HepG2 (cell line): ENCODE results near the gene ALK. TPM values are rescaled to one million over a fixed set of nuclear protein-coding genes. Genes with fewer than 3 reads are reported as not detected.

Experiments used
- ATAC-seq: fragments of 200-7000 bp; cut with Tn5 transposase; 3 replicates; pipeline ENCODE4 v1.9.1; 2020; ENCODE audit warnings: mild to moderate bottlenecking, moderate library complexity
- BruUV-seq: library from RNA; stranded (reverse); fragments of 400-500 nt; replicated peaks from 2 replicates; lab custom pipeline; 2021; lab: Mats Ljungman, UMichigan
- CTCF ChIA-PET: fragments of 300-600 bp; formaldehyde crosslinking; extraction: SDS; loops from one replicate; lab custom pipeline; 2021; ENCODE audit warnings: low total read pairs, inconsistent platforms, low intra/inter-chr PET ratio; lab: Yijun Ruan, JAX
- POLR2A ChIA-PET: fragments of 350-600 bp; sonication (Branson Sonifier 250); formaldehyde crosslinking; loops from one replicate; lab custom pipeline; 2020; ENCODE audit warnings: antibody characterized with exemption, inconsistent platforms; lab: Yijun Ruan, JAX
- DNase-seq: peaks from one replicate; pipeline ENCODE4 v3.0.0-alpha.2; 2015; ENCODE audit warnings: low spot score
- FAIRE-seq: peaks from 3 replicates; lab custom pipeline; 2011; peaks lifted over from hg19 to GRCh38; lab: Jason Lieb, UNC
- H2AFZ ChIP-seq: one replicate; pipeline ENCODE4 v1.6.1; 2011; ENCODE audit warnings: low read length, inconsistent platforms
- H3K27ac ChIP-seq: fragments of 300-600 bp; 3 replicates; pipeline ENCODE4 v1.8.0; 2011; ENCODE audit warnings: mixed run types, mild to moderate bottlenecking, mixed read lengths, low read length, inconsistent platforms; ENCODE audit not compliant: insufficient read depth; ENCODE audit errors: extremely low read length
- H3K27me3 ChIP-seq, 2 experiments: fragments of 200-600 bp in 1 of 2; 2 replicates in 1 of 2; 3 replicates in 1 of 2; pipeline versions ENCODE4 v1.6.0 to v1.8.0; 2011; ENCODE audit warnings: low read length in 2 of 2, mild to moderate bottlenecking in 2 of 2, moderate library complexity in 2 of 2, inconsistent platforms in 1 of 2; ENCODE audit not compliant: insufficient read depth in 2 of 2, control insufficient read depth in 1 of 2
- H3K36me3 ChIP-seq, 2 experiments: fragments of 200-600 bp in 1 of 2; replicated peaks in 1 of 2; 2 replicates in 1 of 2; 3 replicates in 1 of 2; pipeline versions ENCODE4 v1.5.1 to v1.8.0; 2011; ENCODE audit warnings: low read length in 2 of 2, inconsistent platforms in 1 of 2; ENCODE audit not compliant: insufficient read depth in 2 of 2, control insufficient read depth in 1 of 2
- H3K4me1 ChIP-seq: 2 replicates; pipeline ENCODE4 v1.5.1; 2012; ENCODE audit warnings: low read length, inconsistent platforms; ENCODE audit not compliant: insufficient read depth
- H3K4me2 ChIP-seq: 2 replicates; pipeline ENCODE4 v1.6.0; 2011; ENCODE audit warnings: low read depth, low read length, inconsistent platforms
- H3K4me3 ChIP-seq, 3 experiments: fragments of 200-600 bp in 1 of 3; sonication (generic), shearing (Covaris generic) in 1 of 3; replicated peaks in 1 of 3; 2 replicates each; pipeline ENCODE4 v1.5.1; 2011 to 2016; ENCODE audit warnings: low read length in 3 of 3, inconsistent platforms in 2 of 3, low read depth in 2 of 3, mild to moderate bottlenecking in 2 of 3, control low read depth in 1 of 3, mixed read lengths in 1 of 3; ENCODE audit not compliant: insufficient read depth in 1 of 3
- H3K79me2 ChIP-seq: one replicate; pipeline ENCODE4 v1.6.1; 2011; ENCODE audit warnings: low read length, inconsistent platforms; ENCODE audit not compliant: insufficient read depth
- H3K9ac ChIP-seq: 2 replicates; pipeline ENCODE4 v1.6.0; 2011; ENCODE audit warnings: mild to moderate bottlenecking, low read depth, low read length, inconsistent platforms; ENCODE audit not compliant: insufficient read depth
- H3K9me3 ChIP-seq: 2 replicates; pipeline ENCODE4 v1.5.1; 2012; ENCODE audit warnings: mild to moderate bottlenecking, low read length
- H4K20me1 ChIP-seq: 2 replicates; pipeline ENCODE4 v1.6.0; 2011; ENCODE audit warnings: inconsistent platforms, mild to moderate bottlenecking, low read length, moderate library complexity; ENCODE audit not compliant: insufficient read depth
- AGO2 ChIP-seq: fragments of 200-400 bp; formaldehyde crosslinking; optimal IDR thresholded peaks from 2 replicates; pipeline ENCODE3; 2017; ENCODE audit warnings: mild to moderate bottlenecking, low read depth, low read length, moderate library complexity
- ARHGAP35 ChIP-seq: sonication (generic); formaldehyde crosslinking; IDR thresholded peaks from 2 replicates; pipeline ENCODE4 v1.9.0; 2022; ENCODE audit warnings: mild to moderate bottlenecking, inconsistent platforms, moderate library complexity, missing genetic modification reagents, borderline replicate concordance
- CEBPZ ChIP-seq: IDR thresholded peaks from 2 replicates; pipeline ENCODE4 v1.6.1; 2012; ENCODE audit warnings: low read length, improper control_type of control experiment
- FOSL1 ChIP-seq: sonication (generic); formaldehyde crosslinking; IDR thresholded peaks from 2 replicates; pipeline ENCODE4 v1.9.0; 2021; ENCODE audit warnings: missing genetic modification reagents, borderline replicate concordance
- FOXA1 ChIP-seq, 2 experiments: fragments of 450-650 bp in 1 of 2; sonication (generic) in 1 of 2; formaldehyde crosslinking in 1 of 2; IDR thresholded peaks; 2 replicates each; pipeline versions ENCODE4 v1.4.0 to v1.6.1; 2016 to 2020; ENCODE audit warnings: missing genetic modification reagents in 1 of 2
- HDAC6 ChIP-seq: fragments of 200-600 bp; sonication (generic); IDR thresholded peaks from 2 replicates; pipeline ENCODE4 v1.7.0; 2017; ENCODE audit warnings: mild to moderate bottlenecking, antibody characterized with exemption, low read length, low read depth
- HMG20B ChIP-seq: conservative IDR thresholded peaks from 2 replicates; pipeline ENCODE4 v1.6.1; 2016; ENCODE audit warnings: missing genetic modification reagents, missing compliant biosample characterization
- HNF4G ChIP-seq, 2 experiments: sonication (generic) in 1 of 2; formaldehyde crosslinking in 1 of 2; IDR thresholded peaks; 2 replicates each; pipeline versions ENCODE4 v1.4.0 to v1.6.1; 2011 to 2020; ENCODE audit warnings: borderline replicate concordance in 2 of 2, low read depth in 2 of 2, mild to moderate bottlenecking in 2 of 2, low read length in 1 of 2, missing genetic modification reagents in 1 of 2, moderate library complexity in 1 of 2
- STAT5B ChIP-seq: sonication (generic); formaldehyde crosslinking; IDR thresholded peaks from 2 replicates; pipeline ENCODE4 v1.4.0; 2020; ENCODE audit warnings: missing genetic modification reagents
- TCF12 ChIP-seq, 2 experiments: fragments of 450-650 bp in 1 of 2; sonication (generic) in 1 of 2; formaldehyde crosslinking in 1 of 2; IDR thresholded peaks; 2 replicates each; pipeline versions ENCODE4 v1.6.1 to v1.8.0; 2017 to 2022; ENCODE audit warnings: antibody characterized with exemption in 1 of 2, mild to moderate bottlenecking in 1 of 2, missing genetic modification reagents in 1 of 2, moderate library complexity in 1 of 2
- WIZ ChIP-seq: sonication (generic); formaldehyde crosslinking; IDR thresholded peaks from 2 replicates; pipeline ENCODE4 v1.5.1; 2020; ENCODE audit warnings: mild to moderate bottlenecking, missing genetic modification reagents
- ZBTB10 ChIP-seq: sonication (generic); formaldehyde crosslinking; IDR thresholded peaks from 2 replicates; pipeline ENCODE4 v1.4.0; 2020; ENCODE audit warnings: missing genetic modification reagents, borderline replicate concordance
- ZBTB42 ChIP-seq: sonication (generic); formaldehyde crosslinking; IDR thresholded peaks from 2 replicates; pipeline ENCODE4 v1.5.0; 2020; ENCODE audit warnings: mild to moderate bottlenecking, missing genetic modification reagents
- ZNF12 ChIP-seq: sonication (generic); formaldehyde crosslinking; IDR thresholded peaks from 2 replicates; pipeline ENCODE4 v1.5.0; 2020; ENCODE audit warnings: missing genetic modification reagents
- ZNF33B ChIP-seq: sonication (generic); formaldehyde crosslinking; IDR thresholded peaks from 2 replicates; pipeline ENCODE4 v1.5.1; 2020; ENCODE audit warnings: mild to moderate bottlenecking, missing genetic modification reagents
- ZNF484 ChIP-seq: sonication (generic); formaldehyde crosslinking; IDR thresholded peaks from 2 replicates; pipeline ENCODE4 v1.5.1; 2020; ENCODE audit warnings: mild to moderate bottlenecking, low read depth, missing genetic modification reagents, borderline replicate concordance
- ZNF660 ChIP-seq: sonication (generic); formaldehyde crosslinking; IDR thresholded peaks from 2 replicates; pipeline ENCODE4 v1.5.1; 2020; ENCODE audit warnings: mild to moderate bottlenecking, low read depth, missing genetic modification reagents, borderline replicate concordance
- ZNF724P ChIP-seq: sonication (generic); formaldehyde crosslinking; IDR thresholded peaks from 2 replicates; pipeline ENCODE4 v1.8.0; 2022; ENCODE audit warnings: missing genetic modification reagents, borderline replicate concordance
- ZNF780A ChIP-seq: sonication (generic); formaldehyde crosslinking; IDR thresholded peaks from 2 replicates; pipeline ENCODE4 v1.8.0; 2022; ENCODE audit warnings: mild to moderate bottlenecking, missing genetic modification reagents, moderate library complexity
- ZSCAN29 ChIP-seq: sonication (generic); formaldehyde crosslinking; conservative IDR thresholded peaks from 2 replicates; pipeline ENCODE4 v1.4.0; 2020; ENCODE audit warnings: mild to moderate bottlenecking, missing genetic modification reagents
- WGBS: methylation state at CpG from one replicate; pipeline ENCODE4 v1.1.6; 2017; ENCODE audit warnings: low lambda C conversion rate; 5-methylcytosine and 5-hydroxymethylcytosine counted together
- in situ Hi-C: cut with HindIII; loops from 2 replicates; pipeline ENCODE4 v1.10.0; 2017; ENCODE audit warnings: low pct_unique_long_range_greater_than_20kb; ENCODE audit not compliant: extremely low pct_ligation_motif_present
- intact Hi-C: fragments of 100-400 bp; cut with micrococcal nuclease; formaldehyde crosslinking; loops from one replicate; pipeline ENCODE4 v1.10.0; 2022; ENCODE audit not compliant: unreplicated experiment
- polyA plus RNA-seq, 8 experiments: library from polyadenylated mRNA; depleted of rRNA in 3 of 8; stranded (reverse) in 7 of 8; unstranded in 1 of 8; fragments of >200 nt; fragmentation: Illumina TruSeq in 4 of 8; extraction: Trizol in 4 of 8; gene quantifications; 2 replicates each; pipeline versions ENCODE4 v1.2.1 to v1.2.3, GENCODE V29; 2011 to 2016; ENCODE audit warnings: low read depth in 4 of 8, missing spikeins in 1 of 8, mixed read lengths in 1 of 8; ENCODE audit not compliant: insufficient read depth in 1 of 8
- total RNA-seq, 5 experiments: library from RNA; depleted of rRNA; stranded (reverse); fragments of >200 nt; fragmentation: Illumina TruSeq; extraction: Trizol; gene quantifications; 2 replicates each; pipeline ENCODE4 v1.2.3, GENCODE V29; 2016; ENCODE audit warnings: low read depth in 1 of 5

ALK gene
- total and polyA plus RNA-seq, 2 of the 13 experiments (the other 11 are each of a cell fraction or from before 2014, with no cell fraction given), result not detected

- ChIA-PET CTCF (no interaction called here), POLR2A (no interaction called here)
- Histone ChIP-seq H3K36me3 (no peaks in the 10 kb centered on the region), H3K4me2 (no peak overlapping the region), H2AFZ (no peak overlapping the region), H3K9ac (no peak overlapping the region), H3K27me3 (peaks cover 2 to 43% of the 10 kb centered on the region in 2 experiments; a peak in 4 of 5 replicates), H4K20me1 (no peaks in the 10 kb centered on the region), H3K9me3 (no peaks in the 10 kb centered on the region), H3K4me1 (no peaks in the 10 kb centered on the region), H3K27ac (no peak overlapping the region), H3K79me2 (no peaks in the 10 kb centered on the region), H3K4me3 (no peak overlapping the region)
- intact Hi-C loops (no loop called here), in situ Hi-C loops (no loop called here)
- no peak for ATAC-seq
- FAIRE-seq, result no peak
- no peak for TF ChIP-seq FOXA1 (IDR thresholded peaks at IDR 0.05)
- no peak for TF ChIP-seq FOXA1 (CRISPR knock-in tag; IDR thresholded peaks at IDR 0.05)
- TF ChIP-seq ZSCAN29 (CRISPR knock-in tag), result no peak
- no peak for TF ChIP-seq ARHGAP35 (CRISPR knock-in tag)
- no peak for TF ChIP-seq HNF4G (IDR thresholded peaks at IDR 0.05; ENCODE audit: borderline replicate concordance, low read depth, low read length)
- no peak for TF ChIP-seq HNF4G (CRISPR knock-in tag; IDR thresholded peaks at IDR 0.05; ENCODE audit: borderline replicate concordance, low read depth)
- no peak for TF ChIP-seq AGO2
- TF ChIP-seq CEBPZ, result no peak
- TF ChIP-seq ZNF660 (CRISPR knock-in tag), result no peak
- TF ChIP-seq ZBTB10 (CRISPR knock-in tag), result no peak
- TF ChIP-seq STAT5B (CRISPR knock-in tag), result no peak
- no peak for TF ChIP-seq ZNF780A (CRISPR knock-in tag)
- no peak for TF ChIP-seq TCF12 (IDR thresholded peaks at IDR 0.05)
- no peak for TF ChIP-seq TCF12 (CRISPR knock-in tag; IDR thresholded peaks at IDR 0.05)
- TF ChIP-seq ZBTB42 (CRISPR knock-in tag), result no peak
- TF ChIP-seq ZNF12 (CRISPR knock-in tag), result no peak
- TF ChIP-seq FOSL1 (CRISPR knock-in tag), result no peak
- no peak for TF ChIP-seq ZNF33B
- no peak for TF ChIP-seq ZNF724P (CRISPR knock-in tag)
- no peak for TF ChIP-seq HMG20B
- TF ChIP-seq ZNF484 (CRISPR knock-in tag), result no peak
- TF ChIP-seq HDAC6, result no peak
- TF ChIP-seq WIZ (CRISPR knock-in tag), result no peak
- DNase-seq, result no peak
- WGBS, result 3% methylated on average over 4 of the region's 4 CpGs
- BruUV-seq, result no TSS peak
Observed at GRCh38 chr2:29816651-29817050, 104.7 kb downstream of the ALK start.
